GM21528 (cell line): Measurements from ENCODE around the gene MORC2.

Experiments
- ATAC-seq: cut with Tn5 transposase; IDR thresholded peaks from one replicate; pipeline ENCODE4 v1.9.1; 2021; ENCODE audit warnings: mild to moderate bottlenecking, moderate library complexity; ENCODE audit not compliant: unreplicated experiment, low FRiP score

The MORC2 gene

DNA sequence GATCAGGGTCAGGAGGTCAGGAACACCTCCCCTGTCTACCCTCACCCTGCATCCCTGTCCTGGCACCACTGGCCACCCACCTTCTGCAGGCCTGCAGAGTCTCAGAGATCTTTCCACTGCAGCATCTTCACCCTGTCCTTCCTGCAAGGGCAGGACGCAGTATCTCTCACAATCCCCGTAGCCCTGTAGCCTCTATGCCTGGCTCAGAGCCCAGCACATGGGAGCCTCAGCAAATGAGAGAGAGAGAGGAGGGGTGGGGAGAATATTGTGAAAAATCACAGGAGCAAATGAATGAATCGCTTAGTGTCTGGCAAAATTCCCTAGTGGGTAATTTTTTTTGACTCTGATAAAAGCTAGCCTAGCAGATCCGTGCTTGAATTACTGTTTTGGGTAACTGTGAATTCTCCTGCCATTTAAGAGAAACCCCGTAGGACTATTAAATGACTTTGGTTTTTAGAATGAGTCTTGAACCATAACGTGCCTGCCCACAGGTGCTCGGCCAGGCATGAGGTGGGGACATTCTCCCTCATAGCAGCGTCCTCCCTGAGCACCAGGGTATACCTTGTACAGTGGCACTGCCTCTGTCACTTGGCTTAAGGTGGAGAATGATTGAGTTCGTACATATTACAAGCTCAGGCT, 91.5 kb downstream of the MORC2 start:
- no peak for ATAC-seq

DNA sequence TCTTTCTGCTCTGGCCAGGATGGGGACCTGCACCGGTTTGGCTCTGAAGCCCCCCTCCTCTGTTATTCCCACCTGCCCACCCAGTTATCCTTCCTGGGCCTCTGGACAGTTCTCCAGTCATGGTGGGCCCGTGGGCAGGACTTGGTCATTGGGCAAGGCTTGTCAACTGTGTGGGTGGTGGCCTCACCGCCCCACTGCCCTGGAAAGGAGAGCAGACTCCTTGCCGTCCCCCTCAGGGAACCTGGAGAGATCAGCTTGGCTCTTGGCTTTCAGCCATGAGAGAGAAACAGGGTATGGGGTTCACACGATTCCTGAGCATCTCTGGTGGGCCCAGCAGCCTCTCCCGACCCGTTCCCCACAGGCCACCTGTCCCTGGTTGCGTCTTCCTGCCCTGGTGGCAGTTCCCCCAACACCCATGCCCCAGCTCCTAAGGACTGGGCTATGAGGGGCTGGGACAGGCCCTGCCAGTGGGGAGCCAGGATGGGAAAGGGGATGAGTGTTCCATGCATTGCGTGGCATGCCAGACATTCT, 92.3 kb downstream of the MORC2 start:
- no peak for ATAC-seq

- no peak for ATAC-seq
Measured at GRCh38 chr22:30875481-30876215, 92.9 kb downstream of the MORC2 start.
